ENCODE results near the gene FFAR2.

The FFAR2 gene

DNA sequence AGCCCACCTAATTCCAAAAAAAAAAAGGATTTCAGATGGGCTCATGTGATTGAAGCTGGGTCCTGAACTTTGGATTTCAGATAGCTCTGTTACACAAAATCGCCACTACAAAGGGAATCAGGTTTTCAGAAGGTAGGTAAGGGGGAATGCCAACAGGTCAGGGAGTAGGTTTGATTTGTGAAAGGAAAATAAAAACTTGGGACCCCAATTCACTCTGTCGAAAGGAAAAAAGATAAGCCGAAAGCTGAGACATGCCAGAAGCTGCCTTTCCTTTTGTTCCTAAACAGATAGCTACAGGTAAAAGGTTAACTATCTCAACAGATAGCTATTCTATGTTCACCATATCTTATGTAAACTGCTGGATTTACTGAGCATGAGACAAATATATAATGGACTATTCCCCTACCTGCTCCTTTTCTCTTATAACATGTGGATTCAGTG, 38.2 kb downstream of the FFAR2 start:
- DNase-seq (ENCODE audit: low spot score), result no peak

DNA sequence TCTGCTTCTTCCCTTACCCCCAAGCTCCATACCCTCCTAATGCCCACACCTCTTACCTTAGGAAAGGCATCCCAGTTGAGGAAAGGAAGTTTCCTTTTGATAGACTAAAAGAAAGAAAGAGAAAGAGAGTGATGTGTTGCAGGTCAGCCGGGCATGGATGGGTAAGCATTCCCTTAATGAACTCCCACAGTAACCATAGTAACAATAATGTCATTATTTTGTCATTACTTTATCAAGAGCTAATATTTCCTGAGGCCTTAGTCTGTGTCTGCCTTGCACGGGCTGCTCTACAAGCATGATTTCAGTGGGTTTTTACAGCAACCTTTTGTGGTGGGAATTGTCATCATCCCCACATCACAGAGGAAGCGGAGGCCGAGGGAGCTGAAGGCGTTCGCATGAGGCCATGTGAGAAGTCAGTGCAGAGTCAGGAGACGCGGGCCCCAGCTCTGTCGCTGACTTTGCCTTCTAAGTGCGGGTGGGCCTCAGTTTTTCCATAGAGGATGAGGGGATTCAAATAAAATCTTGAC, 39.7 kb downstream of the FFAR2 start:
- DNase-seq (ENCODE audit: low spot score), result no peak

DNA sequence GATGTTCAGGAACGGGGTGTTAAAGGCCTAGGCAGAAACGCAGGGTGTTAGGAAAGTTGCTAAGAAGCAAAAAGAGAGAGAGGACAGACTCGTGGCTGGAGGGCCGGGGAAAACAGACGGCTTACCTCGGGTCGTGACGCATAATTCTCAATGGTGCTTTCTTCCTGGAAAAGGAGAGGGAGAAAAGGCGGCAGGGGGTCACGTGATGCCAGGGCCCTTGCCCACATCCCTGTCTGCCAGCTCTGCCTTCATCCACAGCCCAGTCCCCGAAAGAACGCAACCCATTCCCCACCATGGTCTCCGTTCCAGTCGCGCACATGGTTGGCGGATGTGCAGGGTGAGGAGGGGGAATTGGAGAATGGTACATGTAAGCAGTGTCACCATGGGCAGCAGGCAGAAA, 40.6 kb downstream of the FFAR2 start:
- no peak for DNase-seq (ENCODE audit: low spot score)

DNA sequence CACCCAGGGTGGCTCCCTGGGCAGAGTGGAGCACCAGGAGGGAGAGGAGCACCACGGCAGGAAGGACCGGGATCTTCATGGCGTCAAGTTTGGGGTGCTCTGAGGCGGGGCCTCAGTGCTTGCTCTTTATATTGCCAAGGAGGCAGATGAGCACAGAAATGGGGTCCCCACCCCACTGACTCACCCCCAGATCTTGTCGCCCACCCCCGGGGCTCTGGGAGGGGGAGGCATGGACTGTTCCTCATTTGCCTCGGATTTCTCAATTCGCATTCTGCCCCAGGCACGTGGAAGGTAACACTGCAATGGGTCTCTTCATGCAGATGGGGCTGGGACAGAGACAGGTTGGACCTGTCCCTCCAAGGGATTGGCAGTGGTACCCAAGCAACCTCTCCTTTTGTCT, 42.3 kb downstream of the FFAR2 start, which contains the start of gene KRTDAP:
TSS of gene KRTDAP (minus strand) at position 101 of the 400 bp plus-strand sequence. CDS start at position 79, 22 bp downstream.
- DNase-seq (ENCODE audit: low spot score), result no peak

DNA sequence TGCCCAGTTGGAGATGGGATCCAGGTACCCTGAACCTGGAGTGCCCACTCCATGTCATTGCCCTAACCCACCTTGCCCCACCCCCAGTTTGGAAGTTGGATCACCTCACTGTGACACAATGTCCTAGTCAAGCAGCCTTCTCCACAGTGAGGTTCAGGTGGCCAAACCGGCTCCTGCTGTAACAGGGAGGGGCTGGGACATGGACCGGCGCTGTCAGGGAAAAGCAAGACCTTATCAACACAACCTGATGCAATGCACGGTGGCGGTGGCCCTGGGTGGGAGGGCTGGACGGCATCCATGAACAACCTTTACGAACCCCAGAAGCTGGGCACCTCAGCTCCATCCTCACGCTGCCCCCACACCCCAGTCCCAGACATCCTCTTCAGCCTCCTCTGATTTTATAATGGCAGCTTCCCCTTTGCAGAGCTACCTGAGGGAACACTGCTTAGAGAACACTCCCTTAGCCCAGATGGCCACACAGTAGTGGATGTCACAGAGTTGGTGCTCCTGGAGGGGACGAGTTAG, 43.8 kb downstream of the FFAR2 start:
- DNase-seq (ENCODE audit: low spot score), result no peak

DNA sequence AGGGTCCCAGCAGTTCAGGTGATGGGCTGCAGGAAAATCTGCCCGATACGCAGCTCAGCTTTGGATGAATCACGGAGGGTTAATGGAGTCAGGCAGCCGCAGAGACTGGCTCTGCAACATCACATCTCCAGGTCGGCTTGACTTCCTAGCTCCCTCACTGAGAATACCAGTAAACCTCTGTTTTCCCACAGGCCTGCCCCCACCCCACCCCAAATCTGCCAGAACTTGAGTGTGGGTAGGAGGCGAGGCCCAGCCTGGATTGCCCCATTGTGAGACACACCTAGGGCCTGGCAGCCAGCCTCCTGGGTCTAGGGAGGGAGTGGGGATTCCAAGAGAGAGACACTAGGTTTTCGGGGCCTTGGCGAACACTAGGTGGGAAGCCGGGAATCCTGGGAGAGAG, 45.9 kb downstream of the FFAR2 start:
- DNase-seq (ENCODE audit: low spot score), result no peak

DNA sequence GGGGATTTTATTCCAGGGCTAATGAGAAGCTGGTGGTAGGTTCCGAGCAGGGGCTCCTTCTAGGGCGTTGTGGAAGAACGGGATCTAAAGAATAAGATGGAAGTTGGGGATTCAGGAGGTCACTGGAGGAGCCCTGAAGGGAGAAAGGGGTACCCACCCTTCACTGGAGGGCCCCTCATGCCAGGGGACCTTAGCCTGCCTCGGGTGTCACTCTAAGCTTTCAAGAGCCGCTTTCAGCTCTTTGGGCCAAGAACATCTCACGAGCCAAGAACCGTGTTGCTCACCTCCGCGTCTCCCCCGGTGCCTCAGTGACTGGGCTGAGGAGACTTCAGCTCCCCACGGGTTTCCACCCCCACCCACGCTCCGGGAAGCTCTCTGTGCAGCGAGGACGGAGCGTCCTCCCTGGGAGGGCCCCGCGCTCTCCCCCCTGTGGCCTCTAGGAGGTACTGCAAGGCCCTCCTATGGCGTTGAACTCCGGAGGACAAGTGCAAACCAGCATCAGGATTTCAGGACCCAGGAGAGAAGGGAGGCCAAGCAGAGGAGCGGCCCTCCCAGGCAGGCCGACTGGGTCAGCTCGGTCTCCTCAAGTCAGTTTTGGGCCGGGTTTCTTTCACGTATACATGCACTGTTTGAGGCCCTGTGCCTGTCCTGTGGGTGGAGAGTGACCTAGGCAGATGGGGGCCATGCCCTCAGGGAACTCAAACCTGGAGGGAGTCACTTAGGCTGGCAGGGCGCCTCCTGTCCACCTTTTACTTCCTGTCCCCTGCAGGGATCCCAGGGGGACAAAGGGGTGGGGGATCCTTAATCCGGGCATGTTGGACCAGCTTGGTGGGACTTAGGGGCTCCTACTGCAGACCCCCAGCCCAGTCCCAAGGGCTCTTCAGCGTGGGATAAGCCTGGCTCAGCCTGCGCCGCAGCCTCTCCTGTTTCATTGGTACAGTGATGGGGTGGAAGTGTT, 47.3 kb downstream of the FFAR2 start:
- DNase-seq (ENCODE audit: low spot score), result peak; percentile 77

DNA sequence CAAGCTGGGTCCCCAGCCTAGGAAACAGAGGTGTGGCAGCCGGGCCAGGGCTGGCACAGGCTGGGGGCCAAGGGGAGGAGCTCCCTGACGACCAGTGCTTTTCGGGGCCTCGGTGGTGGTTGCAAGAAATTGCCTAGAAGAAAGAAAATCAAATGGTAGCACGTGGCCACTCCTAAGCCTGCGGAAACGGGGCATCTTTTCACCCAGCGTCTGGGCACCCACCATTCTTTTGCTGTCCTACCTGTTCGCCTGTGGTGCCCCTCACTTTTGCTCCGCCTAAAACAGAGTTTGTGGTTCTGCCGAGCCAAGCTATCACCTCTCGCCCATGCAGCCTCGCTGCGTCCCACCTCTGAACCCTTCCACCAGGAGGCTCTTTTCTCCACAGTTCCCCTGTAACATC, 49.3 kb downstream of the FFAR2 start:
- no peak for DNase-seq (ENCODE audit: low spot score)

DNA sequence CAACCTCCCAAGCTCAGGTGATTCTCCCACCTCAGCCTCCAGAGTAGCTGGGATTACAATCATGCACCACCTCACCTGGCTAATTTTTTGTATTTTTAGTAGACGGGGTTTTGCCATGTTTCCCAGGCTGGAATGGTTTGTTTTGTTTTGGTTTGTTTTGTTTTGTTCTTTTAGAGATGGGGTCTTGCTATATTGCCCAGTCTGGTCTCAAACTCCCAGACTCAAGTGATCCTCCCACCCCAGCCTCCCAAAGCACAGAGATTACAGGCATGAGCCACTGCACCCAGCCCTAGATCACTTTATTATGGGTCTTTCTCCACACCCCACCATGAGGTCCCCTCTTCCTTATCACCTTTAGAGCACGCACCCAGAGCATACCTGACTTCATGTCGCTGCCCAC, 50.2 kb downstream of the FFAR2 start:
- DNase-seq (ENCODE audit: low spot score), result no peak

DNA sequence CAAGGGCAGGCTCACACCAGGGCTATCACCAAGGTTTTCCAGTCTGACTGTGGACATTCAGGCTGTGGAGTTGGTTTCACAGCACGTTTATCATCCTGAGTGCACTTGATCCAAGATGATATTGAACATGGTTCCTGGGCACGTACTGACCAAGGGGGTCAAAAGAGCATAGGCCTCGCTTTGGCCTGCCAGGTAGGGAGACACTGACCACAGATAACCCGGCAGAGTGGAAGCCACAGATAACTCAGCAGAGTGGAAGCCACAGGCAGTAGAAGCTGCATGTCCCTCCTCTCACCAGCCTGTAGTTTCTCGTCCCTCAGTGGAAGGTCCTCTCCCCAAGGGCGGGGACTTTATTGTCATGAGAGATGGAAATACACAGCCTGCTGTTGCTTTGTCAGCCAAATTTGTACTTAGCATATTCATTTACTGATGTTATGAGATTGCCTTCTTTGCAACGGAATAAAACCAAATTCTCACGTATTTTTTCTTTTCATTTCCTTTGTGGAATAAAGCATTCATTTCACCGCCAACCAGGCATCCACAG, 51.0 kb downstream of the FFAR2 start:
- no peak for DNase-seq (ENCODE audit: low spot score)

DNA sequence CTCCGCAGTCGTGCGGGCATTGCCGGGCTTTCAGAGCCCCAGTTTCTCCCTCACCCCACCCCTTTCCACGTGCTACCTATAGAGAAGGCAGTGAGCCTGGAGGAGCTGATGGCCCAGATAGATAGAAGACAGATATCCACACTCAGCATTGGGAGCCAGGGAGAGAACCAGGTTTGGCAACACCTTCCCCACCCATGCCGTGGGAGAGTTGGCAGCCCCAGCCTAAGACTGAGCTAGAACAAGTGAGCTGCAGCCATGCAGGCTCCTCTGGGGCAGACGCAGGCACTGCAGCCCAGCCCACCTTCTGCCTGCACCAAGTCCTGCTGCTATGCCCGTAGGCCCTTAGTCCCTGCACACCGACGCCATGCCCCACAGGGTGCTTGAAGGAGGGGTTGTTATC, 52.6 kb downstream of the FFAR2 start:
- no peak for DNase-seq (ENCODE audit: low spot score)

All from ecto neural progenitor cell (in vitro differentiated cells).